BE2C (cell line): ENCODE results near the gene CHMP1A.

Source experiments
- DNase-seq: peaks from one replicate; pipeline ENCODE4 v3.0.0-alpha.2; 2020
- H3K27me3 ChIP-seq: fragments of 250-450 bp; sonication (Bioruptor Pico); 2 replicates; pipeline ENCODE4 v1.5.1; 2020; ENCODE audit warnings: mild to moderate bottlenecking
- H3K36me3 ChIP-seq: fragments of 250-450 bp; sonication (Bioruptor Pico); 2 replicates; pipeline ENCODE4 v1.5.1; 2020; ENCODE audit warnings: mild to moderate bottlenecking
- H3K4me1 ChIP-seq: fragments of 250-450 bp; sonication (Bioruptor Pico); 2 replicates; pipeline ENCODE4 v1.5.1; 2020
- H3K4me3 ChIP-seq: 2 replicates; pipeline ENCODE4 v1.5.1; 2011; ENCODE audit warnings: low read depth, low read length
- H3K9me3 ChIP-seq: fragments of 250-450 bp; sonication (Bioruptor Pico); 2 replicates; pipeline ENCODE4 v1.5.1; 2020
- CTCF ChIP-seq: IDR thresholded peaks from 2 replicates; pipeline ENCODE4 v1.5.1; 2012; ENCODE audit warnings: mild to moderate bottlenecking, low read depth, low read length

The CHMP1A gene

GRCh38 chr16:89629827-89630610 lies 27.5 kb downstream of the CHMP1A start:
- H3K36me3 ChIP-seq, result no peaks in the 10 kb centered on the region
- peaks cover 9% of the 10 kb centered on the region for H3K4me1 ChIP-seq
- H3K9me3 ChIP-seq, result no peaks in the 10 kb centered on the region
- H3K4me3 ChIP-seq, result no peak overlapping the region
- peaks cover 3% of the 10 kb centered on the region; the same call in 1 of the 2 replicates for H3K27me3 ChIP-seq
- peak; percentile 43 for DNase-seq
- no peak for TF ChIP-seq CTCF

- no peak for TF ChIP-seq CTCF
- Histone ChIP-seq H3K36me3 (no peaks in the 10 kb centered on the region), H3K9me3 (no peaks in the 10 kb centered on the region), H3K4me3 (no peak overlapping the region), H3K4me1 (no peaks in the 10 kb centered on the region), H3K27me3 (no peaks in the 10 kb centered on the region; the same call in 1 of the 2 replicates)
- no peak for DNase-seq
Observed at GRCh38 chr16:89624777-89625761, 32.4 kb downstream of the CHMP1A start.

GRCh38 chr16:89623511-89624261 lies 33.8 kb downstream of the CHMP1A start:
- H3K9me3 ChIP-seq, result no peaks in the 10 kb centered on the region
- DNase-seq, result peak; percentile 10
- no peak for TF ChIP-seq CTCF
- no peaks in the 10 kb centered on the region for H3K36me3 ChIP-seq
- no peak overlapping the region for H3K4me3 ChIP-seq
- no peaks in the 10 kb centered on the region for H3K4me1 ChIP-seq
- no peaks in the 10 kb centered on the region; the same call in 1 of the 2 replicates for H3K27me3 ChIP-seq

- no peak for DNase-seq
- TF ChIP-seq CTCF, result no peak
- no peaks in the 10 kb centered on the region for H3K9me3 ChIP-seq
- H3K27me3 ChIP-seq, result no peaks in the 10 kb centered on the region; the same call in 1 of the 2 replicates
- no peaks in the 10 kb centered on the region for H3K4me1 ChIP-seq
- no peak overlapping the region for H3K4me3 ChIP-seq
- no peaks in the 10 kb centered on the region for H3K36me3 ChIP-seq
Observed at GRCh38 chr16:89621698-89622409, 35.7 kb downstream of the CHMP1A start.

GRCh38 chr16:89621136-89621697 lies 36.3 kb downstream of the CHMP1A start:
- DNase-seq, result no peak
- Histone ChIP-seq H3K4me3 (no peak overlapping the region), H3K9me3 (no peaks in the 10 kb centered on the region), H3K36me3 (no peaks in the 10 kb centered on the region), H3K4me1 (no peaks in the 10 kb centered on the region), H3K27me3 (no peaks in the 10 kb centered on the region; the same call in 1 of the 2 replicates)
- TF ChIP-seq CTCF, result no peak
